Measurements from ENCODE around the gene MMP21. TPM values are rescaled to one million over a fixed set of nuclear protein-coding genes. Genes with fewer than 3 reads are reported as not detected.

Gene MMP21
- total and polyA plus RNA-seq, 8 donors = 0.12 to 0.35 (median 0.14) TPM; not detected in 1

DNA sequence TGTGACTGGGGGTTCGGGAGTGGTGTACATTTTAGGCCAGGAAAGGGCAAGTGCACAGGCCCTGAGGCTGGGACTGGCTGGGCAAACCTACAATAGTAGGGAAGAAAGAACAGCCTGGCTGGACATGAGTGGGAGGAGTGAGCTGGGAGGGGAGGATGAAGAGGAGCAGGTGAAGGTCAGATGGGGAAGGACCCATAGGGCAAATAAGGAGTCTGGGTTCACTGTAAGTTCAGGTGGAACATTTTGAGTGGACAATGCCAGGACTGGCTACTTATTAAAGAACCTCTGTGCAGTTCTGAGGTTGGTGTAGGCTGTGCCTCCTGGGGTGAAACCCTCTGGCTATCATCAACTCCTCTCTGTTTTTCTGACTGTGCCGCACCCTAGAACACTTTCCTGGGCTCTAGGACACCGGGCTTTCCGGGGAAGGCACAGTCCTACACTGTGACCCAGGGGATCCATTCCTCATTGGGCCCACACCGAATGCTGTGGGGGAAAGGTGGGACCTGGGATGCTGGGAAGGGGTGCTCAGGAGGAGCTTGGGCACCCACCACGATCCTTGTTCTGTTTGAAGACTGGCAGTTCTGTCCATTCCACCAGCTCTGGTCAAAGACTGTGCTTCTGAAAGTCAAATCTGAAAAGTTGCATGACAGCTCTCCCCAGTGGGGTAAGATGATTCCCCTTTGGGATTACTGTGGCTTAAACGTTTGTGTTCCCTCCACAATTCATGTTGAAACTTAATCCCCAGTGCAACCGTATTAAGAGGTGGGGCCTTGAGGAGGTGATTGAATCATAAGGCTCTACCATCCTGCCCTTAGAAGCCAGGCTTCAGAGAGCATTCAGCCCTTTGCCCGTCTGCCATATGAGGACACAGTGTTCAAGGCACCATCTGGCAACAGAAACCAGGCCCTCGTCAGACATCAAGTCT, 4.0 kb upstream of the MMP21 start:
- Histone ChIP-seq H3K4me3 (no peak overlapping the region), H3K36me3 (no peaks in the 10 kb centered on the region), H3K9me3 (no peaks in the 10 kb centered on the region), H3K27ac (no peak overlapping the region), H3K4me1 (no peaks in the 10 kb centered on the region), H3K27me3 (no peaks in the 10 kb centered on the region)
- ATAC-seq = no peak
- TF ChIP-seq, protein P1, sequence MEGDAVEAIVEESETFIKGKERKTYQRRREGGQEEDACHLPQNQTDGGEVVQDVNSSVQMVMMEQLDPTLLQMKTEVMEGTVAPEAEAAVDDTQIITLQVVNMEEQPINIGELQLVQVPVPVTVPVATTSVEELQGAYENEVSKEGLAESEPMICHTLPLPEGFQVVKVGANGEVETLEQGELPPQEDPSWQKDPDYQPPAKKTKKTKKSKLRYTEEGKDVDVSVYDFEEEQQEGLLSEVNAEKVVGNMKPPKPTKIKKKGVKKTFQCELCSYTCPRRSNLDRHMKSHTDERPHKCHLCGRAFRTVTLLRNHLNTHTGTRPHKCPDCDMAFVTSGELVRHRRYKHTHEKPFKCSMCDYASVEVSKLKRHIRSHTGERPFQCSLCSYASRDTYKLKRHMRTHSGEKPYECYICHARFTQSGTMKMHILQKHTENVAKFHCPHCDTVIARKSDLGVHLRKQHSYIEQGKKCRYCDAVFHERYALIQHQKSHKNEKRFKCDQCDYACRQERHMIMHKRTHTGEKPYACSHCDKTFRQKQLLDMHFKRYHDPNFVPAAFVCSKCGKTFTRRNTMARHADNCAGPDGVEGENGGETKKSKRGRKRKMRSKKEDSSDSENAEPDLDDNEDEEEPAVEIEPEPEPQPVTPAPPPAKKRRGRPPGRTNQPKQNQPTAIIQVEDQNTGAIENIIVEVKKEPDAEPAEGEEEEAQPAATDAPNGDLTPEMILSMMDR (IDR thresholded peaks at IDR 0.05) = no peak
- no peak for DNase-seq
- WGBS, 2 donors = 79 to 83% methylated on average over 10 of the region's 10 CpGs
- intact Hi-C loops (cut with DNase I) = no loop called here
- FAIRE-seq = no peak

DNA sequence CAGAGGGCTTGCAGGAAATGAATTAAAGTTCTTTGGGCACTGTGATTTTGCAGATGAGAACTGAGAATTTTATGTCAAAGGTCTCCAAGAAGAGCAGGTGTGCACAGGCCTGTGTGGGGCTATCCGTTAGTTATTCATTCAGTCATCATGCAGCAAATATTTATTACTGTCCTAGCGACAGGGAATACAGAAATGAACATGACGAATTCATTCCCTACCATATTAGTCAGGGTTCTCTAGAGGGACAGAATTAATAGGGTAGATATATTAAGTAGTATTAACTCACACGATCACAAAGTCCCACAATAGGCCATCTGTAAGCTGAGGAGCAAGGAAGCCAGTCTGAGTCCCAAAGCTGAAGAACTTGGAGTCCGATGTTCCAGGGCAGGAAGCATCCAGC, 2.9 kb upstream of the MMP21 start:
- 50 to 78% methylated on average over 5 of the region's 5 CpGs for WGBS, 2 donors
- no peak overlapping the region for H3K4me3 ChIP-seq
- H3K27me3 ChIP-seq = no peaks in the 10 kb centered on the region
- DNase-seq (no peak), ATAC-seq (no peak), FAIRE-seq (no peak)
- intact Hi-C loops (cut with DNase I) = no loop called here
- no peak overlapping the region for H3K27ac ChIP-seq
- TF ChIP-seq, protein P1 (IDR thresholded peaks at IDR 0.05) = no peak
- H3K4me1 ChIP-seq = no peaks in the 10 kb centered on the region
- no peaks in the 10 kb centered on the region for H3K9me3 ChIP-seq
- no peaks in the 10 kb centered on the region for H3K36me3 ChIP-seq

DNA sequence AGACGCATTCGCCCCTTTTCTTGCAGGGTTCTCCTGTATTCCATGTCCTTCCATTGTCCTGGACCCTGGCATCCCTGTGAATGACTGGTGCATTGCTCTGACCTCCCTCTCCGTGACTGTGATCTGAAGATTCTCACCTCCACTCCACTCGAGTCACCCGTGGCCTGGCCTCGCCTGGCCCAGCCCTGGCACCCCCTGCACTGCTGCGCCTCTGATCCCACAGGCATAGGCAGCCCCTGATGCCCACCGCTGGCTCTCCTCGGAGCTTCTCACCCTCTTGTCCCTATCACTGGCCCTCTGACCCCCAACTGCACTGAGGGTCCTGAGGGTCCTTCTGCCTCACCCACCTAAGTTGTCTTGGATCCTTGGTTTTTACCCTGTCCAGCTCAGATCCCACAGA, 2.2 kb upstream of the MMP21 start:
- WGBS, 2 donors = 84 to 85% methylated on average over 9 of the region's 9 CpGs
- TF ChIP-seq, protein P1 (IDR thresholded peaks at IDR 0.05) = no peak
- ATAC-seq (no peak), DNase-seq (no peak), FAIRE-seq (no peak)
- no peaks in the 10 kb centered on the region for H3K9me3 ChIP-seq
- H3K4me1 ChIP-seq = no peaks in the 10 kb centered on the region
- intact Hi-C loops (cut with DNase I) = no loop called here
- H3K27me3 ChIP-seq = no peaks in the 10 kb centered on the region
- no peak overlapping the region for H3K4me3 ChIP-seq
- no peaks in the 10 kb centered on the region for H3K36me3 ChIP-seq
- H3K27ac ChIP-seq = no peak overlapping the region

DNA sequence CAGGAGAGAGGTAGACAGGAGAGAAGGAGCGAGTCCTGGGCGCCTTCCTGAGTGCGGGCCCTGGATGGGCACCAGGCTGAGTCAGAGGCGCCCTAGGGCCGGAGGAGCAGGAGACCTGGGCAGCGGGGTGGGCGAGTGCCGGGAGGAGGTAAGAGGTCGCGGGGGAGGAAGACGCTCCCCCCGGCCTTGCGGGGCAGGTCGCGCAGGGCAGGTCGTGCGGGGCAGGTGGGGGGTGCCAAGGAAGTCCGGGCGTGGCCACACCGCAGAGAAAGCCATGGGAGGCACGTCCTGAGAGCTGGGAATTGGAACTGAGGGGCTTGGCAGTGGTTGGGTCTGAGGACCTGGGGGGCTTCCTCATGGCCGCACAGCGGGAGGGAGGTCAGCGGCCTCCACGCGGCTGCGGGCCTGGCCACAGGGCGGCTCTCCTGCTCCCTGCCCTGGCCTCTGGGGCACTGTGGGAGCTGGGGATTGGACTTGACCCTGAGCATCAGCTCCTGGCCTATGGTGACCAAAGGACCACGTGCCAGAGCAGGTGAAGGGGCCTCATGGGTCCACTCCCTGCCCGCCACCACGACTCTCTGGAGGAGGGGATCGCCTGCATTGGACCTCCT, 935 bp downstream of the MMP21 start:
- no peak for ATAC-seq
- H3K36me3 ChIP-seq = no peaks in the 10 kb centered on the region
- FAIRE-seq = no peak
- TF ChIP-seq, protein P1 (IDR thresholded peaks at IDR 0.05) = no peak
- intact Hi-C loops (cut with DNase I) = no loop called here
- no peaks in the 10 kb centered on the region for H3K9me3 ChIP-seq
- 92% methylated on average over 30 to 32 of the region's 32 CpGs for WGBS, 2 donors
- DNase-seq = peak in 1 of 6 donors; percentile 59
- H3K4me3 ChIP-seq = no peak overlapping the region
- no peak overlapping the region for H3K27ac ChIP-seq
- H3K4me1 ChIP-seq = no peaks in the 10 kb centered on the region
- H3K27me3 ChIP-seq = no peaks in the 10 kb centered on the region

All from pancreas (tissue), 10 donors.